B cell (primary cell): ENCODE results near the gene RAD51D. TPM values are rescaled to one million over a fixed set of nuclear protein-coding genes. Genes with fewer than 3 reads are reported as not detected.

Source experiments
- ATAC-seq: fragments of 200-7000 bp; cut with Tn5 transposase; one replicate; pipeline ENCODE4 v1.10.0; 2021; ENCODE audit warnings: low read depth, mild to moderate bottlenecking, moderate number of reproducible peaks, moderate library complexity
- CTCF ChIA-PET: fragments of 350-600 bp; sonication (Branson Sonifier 250); formaldehyde crosslinking; loops from one replicate; lab custom pipeline; 2021; ENCODE audit warnings: antibody characterized with exemption, inconsistent platforms; lab: Charles Lee
- POLR2A ChIA-PET: fragments of 350-600 bp; sonication (Branson Sonifier 250); formaldehyde crosslinking; loops from one replicate; lab custom pipeline; 2021; ENCODE audit warnings: antibody characterized with exemption; lab: Charles Lee
- DNase-seq: peaks from one replicate; pipeline ENCODE4 v3.0.0; 2013
- H2AFZ ChIP-seq: 2 replicates; pipeline ENCODE4 v1.6.1; 2012; ENCODE audit warnings: mild to moderate bottlenecking, low read depth, low read length; ENCODE audit not compliant: insufficient read depth, poor library complexity, severe bottlenecking
- H3K27ac ChIP-seq, 2 donors: 1 replicate in 1 of 2; 2 replicates in 1 of 2; pipeline ENCODE4 v1.5.1; 2012 to 2013; ENCODE audit warnings: low read length in 2 of 2, mild to moderate bottlenecking in 2 of 2, moderate library complexity in 1 of 2
- H3K27me3 ChIP-seq, 4 experiments: fragments of 200-600 bp in 1 of 4; sonication (generic) in 1 of 4; replicated peaks in 1 of 4; 1 replicate in 2 of 4; 2 replicates in 2 of 4; pipeline versions ENCODE4 v1.6.1 to v1.7.0; 2013 to 2016; ENCODE audit warnings: low read length in 3 of 4, mild to moderate bottlenecking in 2 of 4, mixed read lengths in 1 of 4, moderate library complexity in 1 of 4; ENCODE audit not compliant: insufficient read depth in 4 of 4, control insufficient read depth in 3 of 4; ENCODE audit errors: control extremely low read depth in 1 of 4
- H3K36me3 ChIP-seq, 2 experiments: replicated peaks in 1 of 2; 1 replicate in 1 of 2; 2 replicates in 1 of 2; pipeline versions ENCODE4 v1.6.1 to v1.7.1; 2013; ENCODE audit warnings: low read length in 1 of 2; ENCODE audit not compliant: insufficient read depth in 2 of 2, control insufficient read depth in 1 of 2; ENCODE audit errors: control extremely low read depth in 1 of 2, extremely low read depth in 1 of 2
- H3K4me1 ChIP-seq, 2 donors: fragments of 200-600 bp in 1 of 2; sonication (generic) in 1 of 2; 1 replicate in 1 of 2; 2 replicates in 1 of 2; pipeline versions ENCODE4 v1.5.1 to v1.6.1; 2013 to 2017; ENCODE audit warnings: low read length in 2 of 2; ENCODE audit not compliant: control insufficient read depth in 2 of 2, insufficient read depth in 2 of 2
- H3K4me2 ChIP-seq: replicated peaks from 2 replicates; pipeline ENCODE3; 2012; ENCODE audit warnings: mild to moderate bottlenecking, low read depth, low read length; ENCODE audit not compliant: poor library complexity, severe bottlenecking
- H3K4me3 ChIP-seq, 5 experiments: fragments of 200-600 bp in 1 of 5; sonication (generic) in 1 of 5; 1 replicate in 3 of 5; 2 replicates in 2 of 5; pipeline versions ENCODE4 v1.5.1 to v1.7.0; 2011 to 2016; ENCODE audit warnings: low read length in 4 of 5, mild to moderate bottlenecking in 4 of 5, low read depth in 2 of 5, control low read depth in 1 of 5, moderate library complexity in 1 of 5; ENCODE audit not compliant: insufficient read depth in 1 of 5; ENCODE audit errors: control extremely low read depth in 1 of 5, extremely low read depth in 1 of 5
- H3K79me2 ChIP-seq: fragments of 200-600 bp; sonication (generic); one replicate; pipeline ENCODE4 v1.6.0; 2016; ENCODE audit warnings: low read length; ENCODE audit not compliant: control insufficient read depth, insufficient read depth
- H3K9ac ChIP-seq: fragments of 200-600 bp; sonication (generic); 2 replicates; pipeline ENCODE4 v1.6.1; 2017; ENCODE audit warnings: mild to moderate bottlenecking, low read length, moderate library complexity
- H3K9me3 ChIP-seq, 3 donors: one replicate each; pipeline versions ENCODE4 v1.6.1 to v1.7.1; 2013; ENCODE audit warnings: low read length in 2 of 3; ENCODE audit not compliant: control insufficient read depth in 2 of 3, insufficient read depth in 1 of 3; ENCODE audit errors: control extremely low read depth in 1 of 3
- H4K20me1 ChIP-seq: 2 replicates; pipeline ENCODE4 v1.6.0; 2012; ENCODE audit warnings: mild to moderate bottlenecking, low read length; ENCODE audit not compliant: insufficient read depth, control insufficient read depth, poor library complexity, severe bottlenecking
- H3K27ac Mint-ChIP-seq: one replicate; pipeline ENCODE4 v1.8.0; 2021; ENCODE audit warnings: mixed read lengths
- H3K27me3 Mint-ChIP-seq: one replicate; pipeline ENCODE4 v1.8.0; 2021; ENCODE audit warnings: mixed read lengths
- H3K4me1 Mint-ChIP-seq: one replicate; pipeline ENCODE4 v1.8.0; 2021; ENCODE audit warnings: mixed read lengths
- H3K4me3 Mint-ChIP-seq: one replicate; pipeline ENCODE4 v1.8.0; 2021; ENCODE audit warnings: mixed read lengths
- H3K9me3 Mint-ChIP-seq: one replicate; pipeline ENCODE4 v1.8.0; 2022; ENCODE audit warnings: mixed read lengths; ENCODE audit not compliant: insufficient read depth
- CTCF ChIP-seq: fragments of 200-600 bp; IDR thresholded peaks from one replicate; pipeline ENCODE4 v1.8.0; 2022; ENCODE audit warnings: antibody characterized with exemption, mild to moderate bottlenecking
- EZH2 ChIP-seq: IDR thresholded peaks from 2 replicates; pipeline ENCODE4 v1.6.1; 2012; ENCODE audit warnings: borderline replicate concordance, low read depth, mild to moderate bottlenecking, moderate library complexity, low read length; ENCODE audit not compliant: insufficient read depth, poor library complexity, severe bottlenecking
- WGBS: methylation state at CpG from one replicate; pipeline ENCODE4 v1.1.5; 2013; ENCODE audit warnings: missing lambda C conversion rate; ENCODE audit not compliant: insufficient coverage; 5-methylcytosine and 5-hydroxymethylcytosine counted together
- intact Hi-C: fragments of 100-400 bp; cut with micrococcal nuclease; formaldehyde crosslinking; loops from one replicate; pipeline ENCODE4 v1.10.0; 2022
- polyA minus RNA-seq: library from RNA; depleted of rRNA, polyadenylated mRNA; stranded (reverse); fragments of >200 nt; gene quantifications from 2 replicates; pipeline ENCODE4 v1.2.3, GENCODE V29; 2012
- polyA plus RNA-seq: library from polyadenylated mRNA; depleted of rRNA; stranded (reverse); fragments of >200 nt; gene quantifications from 2 replicates; pipeline ENCODE4 v1.2.3, GENCODE V29; 2012
- total RNA-seq, 2 donors: library from RNA; stranded (reverse); fragments of 120-200 nt in 1 of 2; gene quantifications; 1 replicate in 1 of 2; 2 replicates in 1 of 2; pipeline versions ENCODE4 v1.2.3 to v1.2.4, GENCODE V29; 2013 to 2022

The RAD51D gene
- 29.4 and 31.2 TPM in 2 replicates for total RNA-seq
- 8.6 TPM for total RNA-seq (2013)
- 12.8 and 16.2 TPM in 2 replicates for polyA plus RNA-seq
- polyA minus RNA-seq = 10.3 and 10.6 TPM in 2 replicates

GRCh38 chr17:35119370-35120165, at the start of gene RAD51D:
Gene RAD51D (minus strand): TSS chr17:35119860. CDS start chr17:35119613, 247 bp downstream.
- POLR2A ChIA-PET = interaction anchor here (1.4 kb wide), 1 partner anchor 30 kb away, joined by 6 read pairs; no protein-coding TSS in a partner anchor

More at GRCh38 chr17:35119370-35120165, at the start of gene RAD51D:
- Histone ChIP-seq H3K79me2 (peaks cover 32% of the 10 kb centered on the region), H3K9me3 (peaks cover 0 to 2% (median 0%) of the 10 kb centered on the region in 3 donors), H4K20me1 (peaks cover 6% of the 10 kb centered on the region), H3K36me3 (no peaks in the 10 kb centered on the region), H2AFZ (peak within 1 kb of the TSS; percentile 100), H3K4me3 (peak within 1 kb of the TSS; percentile 58 to 96 (median 90)), H3K27ac (peak within 1 kb of the TSS; percentile 73 to 85), H3K9ac (peak within 1 kb of the TSS; percentile 98), H3K4me1 (peaks cover 16 to 18% of the 10 kb centered on the region in 2 donors), H3K27me3 (no peaks in the 10 kb centered on the region), H3K4me2 (peak within 1 kb of the TSS; percentile 91)
- DNase-seq = peak; percentile 91
- Mint-ChIP-seq H3K4me1 (peaks cover 27% of the 10 kb centered on the region), H3K4me3 (peak within 1 kb of the TSS; percentile 93), H3K27ac (peak within 1 kb of the TSS; percentile 90), H3K27me3 (no peaks in the 10 kb centered on the region), H3K9me3 (no peaks in the 10 kb centered on the region)
- CTCF ChIA-PET = interaction anchor here (0.6 to 5.9 kb wide), 33 partner anchors 8 to 828 kb away, joined by 3 to 54 read pairs (median 5); partner anchors contain the start of genes CCT6B, LIG3, PEX12 and RFFL
- ATAC-seq = peak; percentile 90
- under 1% methylated on average over 63 of the region's 72 CpGs for WGBS
- intact Hi-C loops = loop anchor here (1.0 to 10.0 kb wide), 4 partner anchors 23 to 121 kb away; partner anchors contain the start of genes NLE1 and RFFL
- TF ChIP-seq EZH2 = no peak
- TF ChIP-seq CTCF = peak; percentile 94
